Natural killer cell (primary cell): Measurements from ENCODE around the gene POLR1A. TPM values are rescaled to one million over a fixed set of nuclear protein-coding genes. Genes with fewer than 3 reads are reported as not detected.

ENCODE experiments used
- ATAC-seq, 3 donors: fragments of 150-1000 bp in 2 of 3; fragments of 200-7000 bp in 1 of 3; cut with Tn5 transposase; 1 replicate in 1 of 3; 2 replicates in 2 of 3; pipeline ENCODE4 v1.10.0; 2021; ENCODE audit warnings: mild to moderate bottlenecking in 2 of 3, moderate library complexity in 2 of 3
- DNase-seq, 2 donors: peaks; one replicate each; pipeline versions ENCODE4 v3.0.0 to v3.0.0-alpha.2; 2013 to 2021; ENCODE audit warnings: mixed read lengths in 1 of 2
- H3K27ac ChIP-seq: one replicate; pipeline ENCODE4 v1.5.1; 2013; ENCODE audit warnings: mild to moderate bottlenecking, low read length
- H3K27me3 ChIP-seq: one replicate; pipeline ENCODE4 v1.6.1; 2013; ENCODE audit warnings: low read length; ENCODE audit not compliant: control insufficient read depth, insufficient read depth
- H3K36me3 ChIP-seq: one replicate; pipeline ENCODE4 v1.6.1; 2013; ENCODE audit warnings: low read length; ENCODE audit not compliant: control insufficient read depth, insufficient read depth
- H3K4me1 ChIP-seq: one replicate; pipeline ENCODE4 v1.6.1; 2013; ENCODE audit warnings: low read length; ENCODE audit not compliant: control insufficient read depth, insufficient read depth
- H3K4me3 ChIP-seq: one replicate; pipeline ENCODE4 v1.5.1; 2013; ENCODE audit warnings: low read length
- H3K9me3 ChIP-seq: one replicate; pipeline ENCODE4 v1.6.1; 2013; ENCODE audit warnings: low read length; ENCODE audit not compliant: control insufficient read depth, insufficient read depth
- H3K27ac Mint-ChIP-seq, 2 donors: one replicate each; pipeline ENCODE4 v1.8.0; 2022; ENCODE audit warnings: mild to moderate bottlenecking in 2 of 2, mixed read lengths in 2 of 2, moderate library complexity in 1 of 2
- H3K27me3 Mint-ChIP-seq, 2 donors: one replicate each; pipeline ENCODE4 v1.8.0; 2022; ENCODE audit warnings: low read depth in 2 of 2, mixed read lengths in 2 of 2
- H3K36me3 Mint-ChIP-seq: one replicate; pipeline ENCODE4 v1.8.0; 2022; ENCODE audit warnings: mixed read lengths
- H3K4me1 Mint-ChIP-seq, 2 donors: one replicate each; pipeline ENCODE4 v1.8.0; 2022; ENCODE audit warnings: mixed read lengths in 2 of 2
- H3K4me3 Mint-ChIP-seq: one replicate; pipeline ENCODE4 v1.8.0; 2022; ENCODE audit warnings: mild to moderate bottlenecking, moderate library complexity, mixed read lengths
- H3K9me3 Mint-ChIP-seq, 2 donors: one replicate each; pipeline ENCODE4 v1.8.0; 2022; ENCODE audit warnings: mixed read lengths in 2 of 2
- CTCF ChIP-seq: fragments of 200-600 bp; IDR thresholded peaks from one replicate; pipeline ENCODE4 v1.8.0; 2022; ENCODE audit warnings: antibody characterized with exemption
- WGBS: methylation state at CpG from one replicate; pipeline ENCODE4 v1.1.7; 2013; ENCODE audit warnings: missing lambda C conversion rate; ENCODE audit not compliant: insufficient coverage; 5-methylcytosine and 5-hydroxymethylcytosine counted together
- intact Hi-C: fragments of 100-400 bp; cut with micrococcal nuclease; formaldehyde crosslinking; loops from one replicate; pipeline ENCODE4 v1.14.2; 2022
- total RNA-seq, 4 donors: library from RNA; stranded (reverse); fragments of 120-200 nt in 1 of 4; gene quantifications; one replicate each; pipeline versions ENCODE4 v1.2.3 to v1.2.4, GENCODE V29; 2013 to 2022

The POLR1A gene
- total RNA-seq, 3 donors from 2014 or later (not counting 1 experiment from before 2014, with no cell fraction given), result 19.7 to 26.5 (median 22.8) TPM

- 95% methylated on average over 3 of the region's 5 CpGs for WGBS
These were observed 22.9 kb downstream of the POLR1A start for GRCh38 chr2:86082756-86083155.

GRCh38 chr2:86081724-86082123, 24.0 kb downstream of the POLR1A start:
- H3K36me3 ChIP-seq, result peaks cover 18% of the 10 kb centered on the region
- intact Hi-C loops, result loop anchor here (5.0 kb wide), 1 partner anchor 374 kb away; no protein-coding TSS in a partner anchor

More at GRCh38 chr2:86082756-86083155, 22.9 kb downstream of the POLR1A start:
- no peak overlapping the region for H3K4me3 Mint-ChIP-seq
- no peaks in the 10 kb centered on the region for H3K9me3 Mint-ChIP-seq
- intact Hi-C loops, result loop anchor here (5.0 kb wide), 1 partner anchor 375 kb away; no protein-coding TSS in a partner anchor
- peaks cover 25 to 26% of the 10 kb centered on the region in 2 donors for H3K4me1 Mint-ChIP-seq
- H3K4me1 ChIP-seq, result peaks cover 25% of the 10 kb centered on the region
- no peaks in the 10 kb centered on the region for H3K27me3 Mint-ChIP-seq
- H3K27ac Mint-ChIP-seq, result peak overlapping the region; percentile 97
- no peak for TF ChIP-seq CTCF
- H3K4me3 ChIP-seq, result no peak overlapping the region
- H3K36me3 Mint-ChIP-seq, result no peaks in the 10 kb centered on the region
- no peak overlapping the region for H3K27ac ChIP-seq
- no peak for DNase-seq
- H3K36me3 ChIP-seq, result peaks cover 19% of the 10 kb centered on the region
- H3K27me3 ChIP-seq, result no peaks in the 10 kb centered on the region
- no peaks in the 10 kb centered on the region for H3K9me3 ChIP-seq
- no peak for ATAC-seq

GRCh38 chr2:86079981-86080911, 25.4 kb downstream of the POLR1A start:
- Mint-ChIP-seq H3K4me3 (peak overlapping the region; percentile 83), H3K27me3 (no peaks in the 10 kb centered on the region), H3K27ac (peak overlapping the region; percentile 97), H3K36me3 (no peaks in the 10 kb centered on the region), H3K9me3 (no peaks in the 10 kb centered on the region), H3K4me1 (peaks cover 25 to 26% of the 10 kb centered on the region in 2 donors)
- intact Hi-C loops, result loop anchor here (1.0 to 5.0 kb wide), 8 partner anchors 12 to 373 kb away; partner anchors contain the start of genes IMMT and PTCD3
- peaks cover 10% of the 10 kb centered on the region for H3K36me3 ChIP-seq
- WGBS, result 11% methylated on average over 14 of the region's 14 CpGs
- TF ChIP-seq CTCF, result peak; percentile 82
- ATAC-seq (peak; percentile 79 to 92 (median 87)), DNase-seq (peak; percentile 82 to 91)
- peaks cover 25% of the 10 kb centered on the region for H3K4me1 ChIP-seq
- peak overlapping the region; percentile 82 for H3K27ac ChIP-seq
- H3K4me3 ChIP-seq, result no peak overlapping the region
- H3K27me3 ChIP-seq, result no peaks in the 10 kb centered on the region
- no peaks in the 10 kb centered on the region for H3K9me3 ChIP-seq

More at GRCh38 chr2:86081724-86082123, 24.0 kb downstream of the POLR1A start:
- ATAC-seq (no peak), DNase-seq (no peak)
- no peak overlapping the region for H3K4me3 ChIP-seq
- no peak for TF ChIP-seq CTCF
- Mint-ChIP-seq H3K9me3 (no peaks in the 10 kb centered on the region), H3K4me1 (peaks cover 25 to 26% of the 10 kb centered on the region in 2 donors), H3K36me3 (no peaks in the 10 kb centered on the region), H3K4me3 (no peak overlapping the region), H3K27me3 (no peaks in the 10 kb centered on the region), H3K27ac (peak overlapping the region; percentile 97)
- H3K27ac ChIP-seq, result no peak overlapping the region
- H3K27me3 ChIP-seq, result no peaks in the 10 kb centered on the region
- whole genome bisulfite sequencing, result 94% methylated on average over 4 of the region's 4 CpGs
- H3K4me1 ChIP-seq, result peaks cover 25% of the 10 kb centered on the region
- H3K9me3 ChIP-seq, result no peaks in the 10 kb centered on the region
